CD4-positive, alpha-beta T cell treated with Interleukin-10 for 1 hour (primary cell): Measurements from ENCODE around the gene PPP2R5D.
"Not testable (repeated sequence)": the region's sequence is repeated elsewhere in the genome, so short reads cannot be mapped to it uniquely, and the experiment has no call there.

ENCODE experiments used
- DNase-seq: peaks from one replicate; pipeline ENCODE4 v3.0.0-alpha.2; 2020

Gene PPP2R5D

GRCh38 chr6:42996513-42996912 is 12.1 kb downstream of the PPP2R5D start:
- DNase-seq: no peak

DNA sequence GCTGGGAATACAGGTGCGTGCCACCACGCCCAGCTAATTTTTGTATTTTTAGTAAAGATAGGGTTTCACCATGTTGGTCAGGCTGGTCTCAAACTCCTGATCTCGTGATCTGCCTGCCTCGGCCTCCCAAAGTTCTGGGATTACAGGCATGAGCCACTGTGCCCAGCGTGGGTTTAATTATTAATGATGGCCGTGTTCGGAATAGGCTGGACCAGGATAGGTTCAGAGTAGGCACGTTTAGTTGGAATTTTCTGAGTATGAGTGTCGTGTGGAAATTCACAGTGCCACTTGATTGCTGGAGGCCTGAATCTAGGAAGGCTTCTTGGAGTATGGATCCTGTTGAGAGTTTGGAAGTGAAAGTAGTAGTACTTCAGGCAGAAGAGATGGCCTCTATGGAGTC is 13.8 kb downstream of the PPP2R5D start:
- not testable (repeated sequence) for DNase-seq

- no peak for DNase-seq
Measured at GRCh38 chr6:43001843-43002242, 17.5 kb downstream of the PPP2R5D start.

- DNase-seq: no peak
Measured at GRCh38 chr6:43005844-43006243, 21.5 kb downstream of the PPP2R5D start.

DNA sequence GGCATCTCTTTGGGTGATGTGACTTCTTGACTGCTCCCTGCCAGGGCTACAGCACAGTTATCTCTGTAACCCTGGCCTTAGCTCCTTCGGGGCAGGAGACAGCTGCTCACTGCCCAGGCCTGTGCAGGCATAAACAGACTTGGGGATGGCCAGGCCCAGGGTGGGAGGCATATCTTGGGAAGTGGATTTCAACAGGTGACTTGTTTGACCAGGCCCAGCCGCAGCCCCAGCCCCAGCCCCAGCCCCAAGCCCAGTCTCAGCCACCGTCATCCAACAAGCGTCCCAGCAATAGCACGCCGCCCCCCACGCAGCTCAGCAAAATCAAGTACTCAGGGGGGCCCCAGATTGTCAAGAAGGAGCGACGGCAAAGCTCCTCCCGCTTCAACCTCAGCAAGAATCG is 21.9 kb downstream of the PPP2R5D start:
- no peak for DNase-seq

GRCh38 chr6:43007126-43007525 is 22.8 kb downstream of the PPP2R5D start:
- DNase-seq: no peak

- DNase-seq: peak; percentile 47
Measured at GRCh38 chr6:43009124-43009523, 24.8 kb downstream of the PPP2R5D start.

- DNase-seq: no peak
Measured at GRCh38 chr6:43011207-43011606, 26.8 kb downstream of the PPP2R5D start.

GRCh38 chr6:43012364-43012763 is 28.0 kb downstream of the PPP2R5D start:
- DNase-seq: no peak

GRCh38 chr6:43013097-43013842 is 28.9 kb downstream of the PPP2R5D start:
- DNase-seq: no peak

- DNase-seq: peak; percentile 100
Measured at GRCh38 chr6:43013843-43014433, 29.6 kb downstream of the PPP2R5D start, which contains the start of the genes KLHDC3 and MEA1. Gene KLHDC3 (plus strand): TSS chr6:43014249. CDS start chr6:43017193, 2,944 bp downstream. Gene MEA1 (minus strand): TSS chr6:43013946. CDS start chr6:43013813, 133 bp downstream.

DNA sequence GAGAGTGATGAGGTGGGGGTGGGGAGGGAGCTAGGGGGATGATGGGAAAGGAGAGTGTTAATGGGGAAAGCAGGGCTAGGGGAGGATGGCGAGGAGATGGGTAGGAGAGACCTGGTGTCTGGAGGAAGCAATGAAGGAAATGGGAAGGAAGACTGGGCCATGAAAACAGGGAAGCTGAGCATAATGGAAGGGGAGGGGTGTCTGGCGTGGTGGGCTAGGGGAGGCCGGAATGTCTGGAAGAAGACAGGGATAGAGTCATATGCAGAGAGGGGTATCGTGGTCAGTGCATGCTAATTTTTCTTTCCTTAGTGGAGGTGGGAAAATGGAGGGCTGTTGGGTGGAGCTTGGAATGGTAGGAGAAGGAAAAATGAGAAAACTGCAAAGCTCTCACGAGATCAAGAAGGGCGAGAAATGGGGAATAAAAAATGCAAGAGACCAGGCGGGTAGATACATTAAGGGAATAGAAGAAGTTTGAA is 30.1 kb downstream of the PPP2R5D start:
- no peak for DNase-seq

DNA sequence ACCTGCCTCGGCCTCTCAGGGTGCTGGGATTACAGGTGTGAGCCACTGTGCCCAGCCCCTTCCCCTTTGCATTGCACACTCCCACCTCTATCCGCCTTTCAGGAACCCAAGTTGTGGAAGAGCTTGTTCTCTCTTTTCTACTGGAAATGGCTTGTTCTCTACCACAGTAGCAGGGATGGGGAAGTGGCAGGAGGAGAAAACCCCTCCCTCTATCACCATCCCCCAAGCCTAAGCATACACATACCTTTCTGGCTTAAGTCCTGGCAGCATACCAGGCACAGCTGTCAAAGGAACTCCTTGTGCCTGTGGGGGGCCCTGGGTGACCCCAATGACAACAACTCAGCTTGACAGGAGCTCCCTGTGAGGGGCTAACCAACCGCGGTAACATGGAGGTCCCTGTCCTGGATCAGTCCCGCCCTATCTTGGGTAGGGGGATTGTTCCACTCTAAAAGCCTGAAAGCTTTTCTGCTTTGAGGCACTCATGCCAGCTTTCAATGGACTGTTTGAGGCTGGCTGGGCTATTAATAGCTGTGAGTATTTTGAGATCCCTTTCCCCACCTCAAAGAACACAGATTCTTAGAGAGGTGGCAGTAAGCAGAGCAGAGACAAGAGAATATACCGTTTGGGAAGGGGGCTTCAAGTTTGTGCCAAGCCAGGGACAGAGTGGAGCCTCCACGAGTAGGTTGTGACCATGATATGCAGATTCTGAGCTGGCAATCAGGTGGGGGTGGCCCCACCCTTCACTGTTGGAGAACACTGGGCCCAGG is 32.0 kb downstream of the PPP2R5D start:
- no peak for DNase-seq

GRCh38 chr6:43016943-43017334 is 32.6 kb downstream of the PPP2R5D start:
- DNase-seq: no peak

DNA sequence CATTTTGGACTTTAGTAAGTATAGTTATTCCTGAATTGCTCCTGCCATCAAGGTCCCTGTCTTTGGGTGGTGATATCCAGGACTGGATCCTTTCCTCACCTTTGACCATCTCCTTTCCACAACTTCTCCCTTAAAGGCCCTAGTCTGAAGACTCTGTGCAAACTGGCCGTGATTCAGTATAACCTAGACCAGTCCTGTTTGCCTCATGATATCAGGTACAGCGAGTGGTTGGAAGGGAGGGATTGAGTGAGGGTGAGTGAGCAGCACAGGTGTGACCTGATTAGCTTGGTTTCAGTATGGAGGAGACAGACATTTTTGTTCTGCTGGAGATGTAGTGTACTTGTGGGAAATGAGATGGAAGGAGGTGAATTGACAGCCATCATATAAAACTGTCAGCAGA is 34.8 kb downstream of the PPP2R5D start:
- no peak for DNase-seq

GRCh38 chr6:43020052-43020705 is 35.8 kb downstream of the PPP2R5D start:
- no peak for DNase-seq

DNA sequence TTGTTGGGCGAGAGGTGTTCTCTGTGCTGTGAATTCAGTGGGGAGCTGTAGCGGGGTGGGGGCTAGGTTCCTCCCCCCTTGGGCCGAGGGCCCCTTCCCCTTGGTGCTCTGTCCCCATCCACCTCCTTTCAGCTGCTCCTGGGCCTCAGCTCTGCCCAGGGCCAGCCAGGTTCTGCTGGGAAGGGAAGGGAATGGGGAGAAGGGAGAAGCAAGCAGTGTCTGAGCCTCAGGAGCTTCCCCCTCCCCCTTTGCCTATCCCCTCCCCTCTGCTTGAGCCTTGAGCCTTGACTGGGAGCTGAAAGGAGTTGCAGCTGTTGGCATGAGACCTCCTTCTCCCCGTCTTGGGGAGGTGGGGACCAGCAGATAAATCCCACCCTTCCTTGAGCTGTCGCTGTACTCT is 36.5 kb downstream of the PPP2R5D start:
- DNase-seq: no peak

DNA sequence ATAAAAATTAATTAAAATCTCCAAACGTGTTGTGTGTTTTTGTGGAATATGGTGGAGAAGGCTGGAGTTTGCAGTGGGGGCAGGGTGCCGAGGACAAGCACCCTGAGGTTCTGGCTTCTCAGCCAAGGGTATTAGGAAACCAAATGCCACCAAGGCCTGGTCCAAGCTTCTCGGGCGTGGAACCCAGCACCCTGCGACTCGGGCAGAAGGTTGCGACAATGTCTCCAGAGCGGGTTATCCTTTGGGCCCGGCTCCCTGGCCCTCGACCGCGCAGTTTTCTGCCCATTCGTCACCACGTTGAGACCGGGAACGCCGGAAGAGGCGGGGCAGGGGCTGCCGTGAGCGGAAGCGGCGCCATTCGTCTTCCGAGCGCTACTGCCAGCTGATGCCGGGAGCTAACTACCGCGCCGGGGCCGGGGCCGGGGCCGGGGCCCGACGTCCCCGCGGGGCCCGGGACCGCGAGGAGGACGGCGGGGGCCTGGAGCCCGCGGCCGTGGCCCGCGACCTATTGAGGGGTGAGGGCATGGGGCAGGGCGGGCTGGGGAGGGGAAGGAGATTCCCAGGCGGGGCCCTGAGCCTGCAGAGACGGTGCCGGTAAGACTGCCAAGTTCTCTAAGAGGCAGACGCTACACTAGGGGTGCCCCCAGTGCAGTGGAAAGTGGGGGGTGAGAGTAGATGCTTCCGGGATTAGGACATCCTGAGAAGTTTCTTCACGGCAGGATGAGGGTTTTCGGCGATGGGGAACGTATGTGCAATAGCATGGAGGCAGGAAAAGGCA is 37.1 kb downstream of the PPP2R5D start, which contains the start of gene RRP36:
Gene RRP36, plus strand, starts transcription at position 354 of the 778 bp plus-strand sequence. Its CDS starts 32 bp downstream, at position 386.
- peak; percentile 69 for DNase-seq

- DNase-seq: no peak
Measured at GRCh38 chr6:43024436-43024835, 40.1 kb downstream of the PPP2R5D start.

DNA sequence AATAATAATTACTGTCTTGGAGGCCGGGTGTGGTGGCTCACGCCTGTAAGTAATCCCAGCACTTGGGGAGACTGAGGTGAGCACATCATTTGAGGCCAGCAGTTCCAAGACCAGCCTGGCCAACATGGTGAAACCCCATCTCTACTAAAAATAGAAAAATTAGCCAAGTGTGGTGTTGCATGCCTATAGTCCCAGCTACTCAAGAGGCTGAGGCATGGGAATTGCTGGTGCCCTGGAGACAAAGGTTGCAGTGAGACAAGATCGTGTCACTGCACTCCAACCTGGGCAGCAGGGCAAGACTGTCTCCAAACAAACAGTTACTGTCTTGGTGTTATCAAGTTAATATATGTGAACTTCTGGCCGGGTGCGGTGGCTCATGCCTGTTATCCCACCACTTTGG is 42.0 kb downstream of the PPP2R5D start:
- DNase-seq: no peak

- DNase-seq: no peak
Measured at GRCh38 chr6:43029120-43029519, 44.8 kb downstream of the PPP2R5D start.

- no peak for DNase-seq
Measured at GRCh38 chr6:43032326-43032725, 48.0 kb downstream of the PPP2R5D start.
